HG02981 (cell line): ENCODE measurements around the gene SRSF12.

Source experiments
- ATAC-seq: cut with Tn5 transposase; IDR thresholded peaks from one replicate; pipeline ENCODE4 v1.9.1; 2021; ENCODE audit warnings: mild to moderate bottlenecking, moderate library complexity; ENCODE audit not compliant: unreplicated experiment

SRSF12 gene

GRCh38 chr6:89117211-89118108, at the start of gene SRSF12:
TSS of gene SRSF12 (minus strand) at chr6:89118071. CDS start at chr6:89117887, 184 bp downstream.
- peak; percentile 69 for ATAC-seq

GRCh38 chr6:89162047-89162371, 44.1 kb upstream of the SRSF12 start:
- no peak for ATAC-seq

DNA sequence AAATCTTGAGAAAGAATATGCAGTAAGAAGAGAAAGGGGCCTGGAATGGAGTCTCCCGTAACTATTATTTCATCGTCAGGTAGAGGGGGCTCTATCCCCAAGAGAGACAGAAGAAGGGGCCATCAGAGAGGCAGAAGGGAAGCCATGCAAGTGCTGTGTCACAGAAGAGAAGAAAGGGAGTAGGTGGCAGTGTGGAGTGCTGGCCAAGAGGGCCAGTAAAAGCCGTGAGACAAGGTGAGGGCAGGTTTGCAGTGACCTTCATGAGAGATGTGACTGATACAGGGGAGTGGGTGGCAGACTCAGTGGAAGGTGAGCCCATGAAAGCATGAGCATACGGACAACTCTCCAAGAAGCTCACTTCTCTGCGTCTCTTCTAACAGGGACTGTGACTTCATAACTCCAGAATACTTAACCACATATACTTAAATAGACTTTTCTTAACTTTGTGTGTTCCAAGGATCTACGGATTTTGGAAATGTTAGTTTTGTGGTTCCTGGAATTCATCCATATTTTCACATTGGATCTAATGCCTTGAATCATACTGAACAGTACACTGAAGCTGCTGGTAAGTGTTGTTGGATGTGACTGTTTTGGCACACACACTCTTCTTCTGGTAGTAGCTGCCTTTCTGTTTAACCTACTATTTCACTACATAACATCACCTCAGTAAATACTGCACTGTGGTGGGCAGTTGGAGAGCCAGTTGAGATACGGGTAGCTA, 43.6 kb upstream of the SRSF12 start:
- no peak for ATAC-seq

DNA sequence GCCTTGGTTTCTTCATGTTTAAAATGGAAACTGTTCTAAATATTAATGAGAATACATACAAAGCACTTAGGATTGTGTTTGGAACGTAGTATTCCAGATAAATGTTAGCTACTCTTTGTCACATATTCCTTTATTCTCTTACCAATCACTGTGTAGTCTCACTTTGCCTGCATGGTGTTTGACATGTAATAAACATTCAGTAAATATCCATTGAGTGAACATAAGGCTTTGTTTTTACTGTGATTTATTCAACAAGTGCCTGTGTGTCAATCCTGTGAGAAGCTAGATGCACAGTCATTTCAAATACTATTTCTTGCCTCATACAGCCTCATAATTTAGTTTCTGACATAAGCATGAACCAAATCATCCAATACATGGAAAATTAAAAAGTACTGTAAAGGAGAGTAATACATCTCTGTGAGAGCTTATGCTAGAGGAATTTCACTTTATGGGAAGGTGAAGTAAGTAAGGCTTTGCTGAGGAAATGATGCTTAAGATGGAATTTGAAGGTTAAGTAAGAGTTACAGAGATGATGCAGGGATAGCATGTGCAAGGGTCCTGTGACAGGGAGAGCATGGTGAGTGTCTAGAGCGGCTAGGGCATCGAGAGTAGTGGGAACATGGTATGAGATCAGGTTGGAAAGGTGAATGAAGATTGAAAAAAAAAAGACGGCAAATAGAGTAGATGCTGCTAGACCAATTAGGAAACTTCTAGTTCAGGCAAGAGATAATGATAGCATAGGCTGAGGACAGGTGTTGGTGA, 42.6 kb upstream of the SRSF12 start:
- ATAC-seq = no peak

- no peak for ATAC-seq
These were observed 36.3 kb upstream of the SRSF12 start for GRCh38 chr6:89154131-89154530.

GRCh38 chr6:89148016-89148750, 30.3 kb upstream of the SRSF12 start:
- no peak for ATAC-seq

- no peak for ATAC-seq
These were observed 29.1 kb upstream of the SRSF12 start for GRCh38 chr6:89146718-89147700.

- peak; percentile 57 for ATAC-seq
These were observed 28.3 kb upstream of the SRSF12 start, which contains the start of gene PM20D2 for GRCh38 chr6:89145956-89146717. TSS of gene PM20D2 (plus strand) at chr6:89146055. CDS start at chr6:89146145, 90 bp downstream.

- ATAC-seq = peak; percentile 55
These were observed 27.5 kb upstream of the SRSF12 start for GRCh38 chr6:89145091-89145955.

DNA sequence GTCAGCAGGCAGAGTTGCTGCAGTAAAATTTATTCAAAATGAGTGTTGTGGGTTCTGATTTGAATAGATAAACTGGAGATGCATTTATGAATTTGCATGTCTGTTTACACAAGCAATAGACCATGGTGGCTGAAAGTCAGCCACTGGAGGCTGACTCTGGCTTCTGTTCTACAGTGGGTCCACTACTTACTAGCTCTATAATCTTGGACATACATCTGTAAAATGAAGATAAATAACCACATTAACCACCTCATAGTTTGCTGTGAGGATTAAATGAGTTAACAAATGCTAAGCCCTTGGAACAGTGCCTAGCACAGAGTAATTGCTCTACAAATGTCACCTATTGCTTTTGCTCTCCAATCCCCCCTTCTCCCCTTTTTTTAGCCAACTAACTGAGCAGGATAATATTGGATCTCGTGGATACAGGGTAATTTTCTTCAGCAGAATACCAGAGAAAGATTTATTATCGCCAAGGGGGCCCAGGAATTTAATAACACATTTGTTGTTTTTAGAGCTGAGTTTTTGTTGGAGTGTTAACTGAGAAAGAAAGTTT, 26.6 kb upstream of the SRSF12 start:
- ATAC-seq = peak; percentile 44

GRCh38 chr6:89140347-89141156, 22.7 kb upstream of the SRSF12 start:
- no peak for ATAC-seq

- ATAC-seq = no peak
These were observed 21.9 kb upstream of the SRSF12 start for GRCh38 chr6:89139509-89140346.

- no peak for ATAC-seq
These were observed 20.3 kb upstream of the SRSF12 start for GRCh38 chr6:89138173-89138572.

DNA sequence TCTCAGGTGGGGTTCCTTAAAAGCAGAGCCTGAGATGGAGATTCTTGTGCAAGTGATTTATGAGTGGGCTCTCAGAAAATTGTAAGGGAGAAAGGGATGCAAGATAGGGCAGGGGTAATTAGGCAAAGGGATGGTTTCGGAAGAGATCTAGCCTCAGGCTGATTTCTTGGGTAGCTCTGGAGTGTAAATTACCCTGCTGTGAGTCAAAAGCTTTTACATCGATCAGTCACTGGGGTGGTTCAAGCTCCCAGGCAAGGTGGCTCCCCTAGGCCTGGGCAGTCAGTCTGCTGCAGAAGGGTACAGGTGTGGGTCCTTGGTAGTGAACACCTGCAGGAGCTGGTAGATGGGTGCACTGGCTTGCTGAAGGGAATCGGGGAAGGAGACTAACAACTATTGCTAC, 16.9 kb upstream of the SRSF12 start:
- ATAC-seq = no peak

GRCh38 chr6:89133981-89134380, 16.1 kb upstream of the SRSF12 start:
- no peak for ATAC-seq

GRCh38 chr6:89132057-89132456, 14.2 kb upstream of the SRSF12 start:
- no peak for ATAC-seq
